ENCODE results near the gene ADGRE2. TPM values are rescaled to one million over a fixed set of nuclear protein-coding genes. Genes with fewer than 3 reads are reported as not detected.

The ADGRE2 gene
- total RNA-seq, 4 donors from 2014 or later: 1.2 to 16.5 (median 1.9) TPM; not detected in 1

DNA sequence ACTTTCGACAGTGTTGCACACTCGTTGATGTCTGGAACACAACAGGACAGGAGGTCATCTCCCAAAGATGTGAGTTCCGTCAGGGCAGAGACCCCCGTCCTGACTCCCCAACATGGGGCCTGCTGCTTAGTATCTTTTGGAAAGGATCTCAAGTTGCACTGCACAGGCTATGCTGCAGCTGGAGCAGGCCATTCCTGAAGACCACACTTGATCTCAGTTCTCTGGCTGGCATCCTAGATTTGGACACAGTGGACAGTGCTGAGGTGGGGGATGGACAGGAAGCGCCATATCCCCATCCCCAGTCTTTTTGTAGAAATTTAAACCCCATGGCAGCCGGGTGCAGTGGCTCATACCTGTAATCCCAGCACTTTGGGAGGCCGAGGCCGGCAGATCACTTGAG lies 5.9 kb downstream of the ADGRE2 start:
- TF ChIP-seq POLR2A (IDR thresholded peaks at IDR 0.05): no peak
- TF ChIP-seq, protein P1, sequence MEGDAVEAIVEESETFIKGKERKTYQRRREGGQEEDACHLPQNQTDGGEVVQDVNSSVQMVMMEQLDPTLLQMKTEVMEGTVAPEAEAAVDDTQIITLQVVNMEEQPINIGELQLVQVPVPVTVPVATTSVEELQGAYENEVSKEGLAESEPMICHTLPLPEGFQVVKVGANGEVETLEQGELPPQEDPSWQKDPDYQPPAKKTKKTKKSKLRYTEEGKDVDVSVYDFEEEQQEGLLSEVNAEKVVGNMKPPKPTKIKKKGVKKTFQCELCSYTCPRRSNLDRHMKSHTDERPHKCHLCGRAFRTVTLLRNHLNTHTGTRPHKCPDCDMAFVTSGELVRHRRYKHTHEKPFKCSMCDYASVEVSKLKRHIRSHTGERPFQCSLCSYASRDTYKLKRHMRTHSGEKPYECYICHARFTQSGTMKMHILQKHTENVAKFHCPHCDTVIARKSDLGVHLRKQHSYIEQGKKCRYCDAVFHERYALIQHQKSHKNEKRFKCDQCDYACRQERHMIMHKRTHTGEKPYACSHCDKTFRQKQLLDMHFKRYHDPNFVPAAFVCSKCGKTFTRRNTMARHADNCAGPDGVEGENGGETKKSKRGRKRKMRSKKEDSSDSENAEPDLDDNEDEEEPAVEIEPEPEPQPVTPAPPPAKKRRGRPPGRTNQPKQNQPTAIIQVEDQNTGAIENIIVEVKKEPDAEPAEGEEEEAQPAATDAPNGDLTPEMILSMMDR (IDR thresholded peaks at IDR 0.05): no peak
- H3K4me1 ChIP-seq: peaks cover 0 to 7% (median 0%) of the 10 kb centered on the region in 4 donors
- peak in 1 of 3 donors; percentile 5 for DNase-seq
- H3K9me3 ChIP-seq: no peaks in the 10 kb centered on the region
- no peaks in the 10 kb centered on the region for H3K27me3 ChIP-seq
- no peak overlapping the region for H3K27ac ChIP-seq
- H3K36me3 ChIP-seq: no peaks in the 10 kb centered on the region
- H3K4me3 ChIP-seq: no peak overlapping the region

DNA sequence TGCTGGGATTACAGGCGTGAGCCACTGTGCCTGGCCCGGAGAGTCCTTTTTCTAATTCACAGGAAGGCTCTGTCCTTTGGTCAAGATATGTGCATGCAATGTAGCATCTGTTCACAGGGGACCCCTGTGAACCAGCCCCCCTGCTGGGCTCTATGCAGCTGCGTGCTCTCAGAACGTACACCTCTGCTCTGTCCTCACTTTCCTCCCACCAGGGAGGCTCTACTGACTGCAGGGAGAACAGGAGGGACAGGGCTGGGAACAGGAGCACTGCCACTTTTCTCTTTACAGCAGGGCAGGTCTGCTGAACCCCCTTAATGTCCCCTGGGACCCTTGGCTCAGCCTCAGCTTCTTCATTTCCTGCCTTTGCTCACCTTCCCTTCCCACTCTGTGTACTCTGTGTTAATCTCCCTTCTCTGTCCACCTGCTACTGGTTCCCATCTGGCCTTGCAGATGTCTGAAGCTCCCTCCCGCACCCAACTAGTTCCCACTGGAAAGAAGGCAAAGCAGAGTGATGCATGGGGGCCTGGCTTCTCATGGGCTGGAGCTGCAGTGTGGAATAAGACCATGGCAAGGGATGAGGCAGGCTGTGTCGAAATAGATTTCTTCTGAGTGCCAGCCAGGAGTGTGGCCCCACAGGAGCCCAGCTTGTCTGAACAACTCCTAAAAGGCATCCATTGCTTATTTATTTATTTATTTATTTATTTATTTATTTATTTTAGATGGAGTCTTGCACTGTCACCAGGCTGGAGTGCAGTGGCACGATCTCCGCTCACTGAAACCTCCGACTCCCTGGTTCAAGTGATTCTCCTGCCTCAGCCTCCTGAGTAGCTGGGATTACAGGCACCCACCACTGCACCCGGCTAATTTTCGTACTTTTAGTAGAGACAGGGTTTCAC lies 7.2 kb downstream of the ADGRE2 start:
- Histone ChIP-seq H3K36me3 (no peaks in the 10 kb centered on the region), H3K9me3 (no peaks in the 10 kb centered on the region), H3K27me3 (no peaks in the 10 kb centered on the region), H3K27ac (no peak overlapping the region), H3K4me3 (no peak overlapping the region), H3K4me1 (peaks cover 0 to 3% (median 0%) of the 10 kb centered on the region in 4 donors)
- TF ChIP-seq, protein P1 (IDR thresholded peaks at IDR 0.05): no peak
- no peak for TF ChIP-seq POLR2A (IDR thresholded peaks at IDR 0.05)
- peak in 1 of 3 donors; percentile 13 for DNase-seq

DNA sequence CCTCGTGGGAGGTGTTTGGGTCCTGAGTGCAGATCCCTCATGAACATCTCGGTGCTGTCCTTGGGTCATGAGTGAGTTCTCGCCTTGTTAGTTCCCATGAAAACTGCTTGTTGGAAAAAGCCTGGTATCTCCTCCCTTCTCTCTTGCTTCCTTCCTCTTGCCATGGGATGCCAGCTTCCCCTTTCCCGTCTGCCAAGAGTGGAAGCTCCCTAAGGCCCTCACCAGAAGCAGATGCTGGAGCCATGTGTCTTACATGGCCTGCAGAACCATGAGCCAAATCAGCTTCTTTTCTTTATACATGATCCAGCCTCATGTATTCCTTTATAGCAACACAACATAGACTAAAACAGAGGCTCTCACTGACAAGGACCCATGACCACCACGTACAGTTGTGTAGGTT lies 8.2 kb downstream of the ADGRE2 start:
- Histone ChIP-seq H3K4me3 (no peak overlapping the region), H3K4me1 (no peaks in the 10 kb centered on the region), H3K27me3 (no peaks in the 10 kb centered on the region), H3K27ac (no peak overlapping the region), H3K36me3 (no peaks in the 10 kb centered on the region), H3K9me3 (no peaks in the 10 kb centered on the region)
- TF ChIP-seq POLR2A (IDR thresholded peaks at IDR 0.05): no peak
- TF ChIP-seq, protein P1 (IDR thresholded peaks at IDR 0.05): no peak
- peak in 1 of 3 donors; percentile 8 for DNase-seq

DNA sequence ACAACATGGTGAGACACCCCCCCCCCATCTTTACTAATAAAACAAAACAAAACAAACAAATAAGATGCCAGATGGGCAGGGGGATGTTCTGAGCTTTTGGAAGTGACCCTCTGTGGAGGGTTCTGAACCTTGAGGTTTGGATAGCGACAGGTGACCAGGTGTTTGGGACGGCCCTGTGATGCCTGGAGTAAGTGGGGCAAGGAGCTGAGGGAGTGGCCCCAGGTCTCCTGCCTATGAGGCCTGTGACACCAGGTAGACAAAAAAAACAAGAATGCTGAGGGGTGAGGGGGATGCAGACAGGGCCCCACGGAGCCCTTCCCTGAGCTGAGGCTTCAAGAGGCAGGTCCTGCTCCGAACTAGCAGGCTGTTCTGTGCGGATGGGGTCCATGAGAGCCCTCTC lies 9.2 kb downstream of the ADGRE2 start:
- no peaks in the 10 kb centered on the region for H3K27me3 ChIP-seq
- no peaks in the 10 kb centered on the region for H3K4me1 ChIP-seq
- no peak overlapping the region for H3K4me3 ChIP-seq
- peak in 1 of 3 donors; percentile 18 for DNase-seq
- TF ChIP-seq POLR2A (IDR thresholded peaks at IDR 0.05): no peak
- TF ChIP-seq, protein P1 (IDR thresholded peaks at IDR 0.05): no peak
- no peaks in the 10 kb centered on the region for H3K36me3 ChIP-seq
- H3K9me3 ChIP-seq: no peaks in the 10 kb centered on the region
- no peak overlapping the region for H3K27ac ChIP-seq

DNA sequence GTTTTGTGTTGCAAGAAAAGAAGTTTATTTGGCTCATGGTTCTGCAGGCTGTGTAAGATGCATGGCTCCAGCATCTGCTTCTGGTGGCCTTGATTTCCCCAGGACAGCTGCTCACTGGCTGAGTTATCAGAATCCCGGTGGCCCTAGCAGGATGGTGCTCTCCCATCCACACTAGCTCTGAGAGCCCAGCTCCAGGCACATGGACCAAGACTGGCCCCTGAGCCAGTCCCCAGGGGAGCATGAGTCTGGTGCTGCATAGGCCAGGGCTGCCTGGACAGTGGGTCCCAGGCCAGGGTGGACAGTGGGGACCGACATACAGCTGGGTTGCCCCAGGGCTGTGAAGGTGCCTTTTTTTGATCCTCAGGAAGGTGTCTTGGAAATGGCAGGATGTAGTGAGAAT lies 10.4 kb downstream of the ADGRE2 start:
- Histone ChIP-seq H3K36me3 (no peaks in the 10 kb centered on the region), H3K4me1 (no peaks in the 10 kb centered on the region), H3K4me3 (no peak overlapping the region), H3K9me3 (no peaks in the 10 kb centered on the region), H3K27me3 (no peaks in the 10 kb centered on the region), H3K27ac (no peak overlapping the region)
- peak in 1 of 3 donors; percentile 14 for DNase-seq
- TF ChIP-seq POLR2A (IDR thresholded peaks at IDR 0.05): no peak
- TF ChIP-seq, protein P1 (IDR thresholded peaks at IDR 0.05): no peak

Measured in Peyer's patch (tissue), 4 donors.